Measurements from ENCODE around the gene CDK5R1. TPM values are rescaled to one million over a fixed set of nuclear protein-coding genes. Genes with fewer than 3 reads are reported as not detected.

CDK5R1 gene
- total and polyA plus RNA-seq, 2 donors (not counting 3 experiments of a cell fraction or from before 2014, with no cell fraction given): 1.6 to 3.9 TPM

GRCh38 chr17:32486111-32486700 is 587 bp upstream of the CDK5R1 start:
- POLR2A ChIA-PET: interaction anchor here (0.7 to 1.5 kb wide), 3 partner anchors 42 to 268 kb away, joined by 3 read pairs; partner anchors contain the start of gene PSMD11
- Histone ChIP-seq H2AFZ (ENCODE audit: low read depth, low read length) (peak overlapping the region; percentile 67), H3K4me1 (ENCODE audit: control insufficient read depth, extremely low read depth, insufficient read depth, low read length) (peaks cover 6% of the 10 kb centered on the region), H3K4me3 (replicated peaks in 1 of 3; ENCODE audit: insufficient read depth in 1 of 3, low read depth in 1 of 3, low read length in 3 of 3) (peak overlapping the region in 1 of 3 experiments; percentile 47), H3K79me2 (ENCODE audit: control insufficient read depth, insufficient read depth, low read length) (peaks cover 2% of the 10 kb centered on the region), H3K27ac (ENCODE audit: insufficient read depth, low read depth, low read length) (peak overlapping the region; percentile 50), H3K9me3 (replicated peaks; ENCODE audit: control insufficient read depth, insufficient read depth, low read length) (no peaks in the 10 kb centered on the region), H3K36me3 (ENCODE audit: control insufficient read depth in 2 of 2, extremely low read depth in 1 of 2, insufficient read depth in 2 of 2, low read length in 2 of 2) (peaks cover 4% of the 10 kb centered on the region in 2 experiments), H3K9me1 (replicated peaks; ENCODE audit: control insufficient read depth, extremely low read depth, insufficient read depth, low read length) (no peaks in the 10 kb centered on the region), H3K4me2 (ENCODE audit: insufficient read depth, low read length) (peak overlapping the region; percentile 24), H3K9ac (replicated peaks; ENCODE audit: extremely low read depth, insufficient read depth, low read length) (peak overlapping the region; percentile 53), H4K20me1 (replicated peaks; ENCODE audit: control insufficient read depth, extremely low read depth, insufficient read depth, low read length) (no peaks in the 10 kb centered on the region), H3K27me3 (ENCODE audit: control insufficient read depth in 2 of 2, insufficient read depth in 2 of 2, low read length in 2 of 2) (no peaks in the 10 kb centered on the region)
- TSS peak; percentile 86 for BruUV-seq (replicated peaks)
- DNase-seq (ENCODE audit: low read depth, low spot score): peak; percentile 70
- intact Hi-C loops (cut with micrococcal nuclease): loop anchor here (1.0 to 10.0 kb wide), 3 partner anchors 33 to 509 kb away; partner anchors contain the start of gene SPACA3
- peak; percentile 59 for FAIRE-seq
- CTCF ChIA-PET: interaction anchor here (0.8 to 6.6 kb wide), 12 partner anchors 14 to 1265 kb away, joined by 3 to 41 read pairs (median 4); partner anchors contain the start of genes MYO1D and PSMD11
- no peak for TF ChIP-seq EZH2 (IDR thresholded peaks at IDR 0.05; ENCODE audit: borderline replicate concordance, low read depth, low read length, severe bottlenecking)
- TF ChIP-seq POLR2AphosphoS5 (IDR thresholded peaks at IDR 0.05; ENCODE audit: insufficient read depth, low read depth, low read length): peak; percentile 81
- TF ChIP-seq MYC (IDR thresholded peaks at IDR 0.05; ENCODE audit: low read depth, low read length): peak; percentile 45
- TF ChIP-seq MAX (IDR thresholded peaks at IDR 0.05; ENCODE audit: insufficient read depth, insufficient read length): peak; percentile 39
- dilution Hi-C loops (cut with MboI; ENCODE audit: extremely low pct_ligation_motif_present, low sequenced_read_pairs): no loop called here

GRCh38 chr17:32487473-32488176 is 832 bp downstream of the CDK5R1 start:
- H3K27ac ChIP-seq (ENCODE audit: insufficient read depth, low read depth, low read length): no peak overlapping the region
- peaks cover 2% of the 10 kb centered on the region for H3K79me2 ChIP-seq (ENCODE audit: control insufficient read depth, insufficient read depth, low read length)
- BruUV-seq (replicated peaks): TSS peak; percentile 25
- TF ChIP-seq GATA2 (IDR thresholded peaks at IDR 0.05; ENCODE audit: insufficient read depth, insufficient read length, low read depth, low read length) (no peak), POLR2AphosphoS5 (IDR thresholded peaks at IDR 0.05; ENCODE audit: insufficient read depth, low read depth, low read length) (peak; percentile 8), CTCF (IDR thresholded peaks at IDR 0.05; ENCODE audit: extremely low read depth in 1 of 2, insufficient read depth in 1 of 2, low read depth in 1 of 2, low read length in 2 of 2) (no peak)
- H3K27me3 ChIP-seq (ENCODE audit: control insufficient read depth in 2 of 2, insufficient read depth in 2 of 2, low read length in 2 of 2): no peaks in the 10 kb centered on the region
- H3K9me1 ChIP-seq (replicated peaks; ENCODE audit: control insufficient read depth, extremely low read depth, insufficient read depth, low read length): no peaks in the 10 kb centered on the region
- H3K4me1 ChIP-seq (ENCODE audit: control insufficient read depth, extremely low read depth, insufficient read depth, low read length): peaks cover 6% of the 10 kb centered on the region
- POLR2A ChIA-PET: interaction anchor here (1.5 kb wide), 1 partner anchor 172 kb away, joined by 3 read pairs; no protein-coding TSS in a partner anchor
- FAIRE-seq (no peak), DNase-seq (ENCODE audit: low read depth, low spot score) (peak; percentile 24)
- peak overlapping the region; percentile 81 for H3K4me2 ChIP-seq (ENCODE audit: insufficient read depth, low read length)
- intact Hi-C loops (cut with micrococcal nuclease): loop anchor here (2.0 to 10.0 kb wide), 2 partner anchors 449 to 507 kb away; partner anchors contain the start of gene SPACA3
- peak overlapping the region; percentile 66 for H2AFZ ChIP-seq (ENCODE audit: low read depth, low read length)
- H3K9ac ChIP-seq (replicated peaks; ENCODE audit: extremely low read depth, insufficient read depth, low read length): peak overlapping the region; percentile 29
- H3K4me3 ChIP-seq (replicated peaks in 1 of 3; ENCODE audit: insufficient read depth in 1 of 3, low read depth in 1 of 3, low read length in 3 of 3): peak overlapping the region; percentile 47 to 66 (median 60)
- H3K36me3 ChIP-seq (ENCODE audit: control insufficient read depth in 2 of 2, extremely low read depth in 1 of 2, insufficient read depth in 2 of 2, low read length in 2 of 2): no peaks in the 10 kb centered on the region
- no peaks in the 10 kb centered on the region for H3K9me3 ChIP-seq (replicated peaks; ENCODE audit: control insufficient read depth, insufficient read depth, low read length)
- no peaks in the 10 kb centered on the region for H4K20me1 ChIP-seq (replicated peaks; ENCODE audit: control insufficient read depth, extremely low read depth, insufficient read depth, low read length)
- dilution Hi-C loops (cut with MboI; ENCODE audit: extremely low pct_ligation_motif_present, low sequenced_read_pairs): no loop called here
- CTCF ChIA-PET: interaction anchor here (0.8 to 6.6 kb wide), 11 partner anchors 12 to 1263 kb away, joined by 3 to 41 read pairs (median 3); partner anchors contain the start of gene MYO1D

Data from endothelial cell of umbilical vein (primary cell).